Glomerular visceral epithelial cell (primary cell): ENCODE data around the gene AHNAK.
"Not testable (repeated sequence)": the region's sequence is repeated elsewhere in the genome, so short reads cannot be mapped to it uniquely, and the experiment has no call there.

Experiments used
- DNase-seq: peaks from one replicate; pipeline ENCODE4 v3.0.0-alpha.2; 2016; ENCODE audit errors: extremely low spot score

Gene AHNAK

GRCh38 chr11:62458212-62459002, 88.2 kb downstream of the AHNAK start:
- DNase-seq: no peak

DNA sequence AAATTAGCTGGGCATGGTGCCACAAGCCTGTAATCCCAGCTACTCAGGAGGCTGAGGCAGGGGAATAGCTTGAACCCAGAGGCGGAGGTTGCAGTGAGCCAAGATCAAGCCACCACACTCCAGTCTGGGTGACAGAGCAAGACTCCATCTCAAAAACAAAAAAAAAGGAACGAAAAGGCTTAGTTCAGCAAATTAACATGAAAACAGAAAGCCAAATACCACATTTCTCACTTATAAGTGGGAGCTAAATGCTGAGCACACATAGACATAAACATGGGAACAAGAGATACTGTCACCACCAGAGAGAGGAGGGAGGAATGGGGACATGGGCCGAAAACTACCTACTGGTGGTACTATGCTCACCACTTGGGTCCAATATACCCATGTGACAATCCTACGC, 89.1 kb downstream of the AHNAK start:
- no peak for DNase-seq

DNA sequence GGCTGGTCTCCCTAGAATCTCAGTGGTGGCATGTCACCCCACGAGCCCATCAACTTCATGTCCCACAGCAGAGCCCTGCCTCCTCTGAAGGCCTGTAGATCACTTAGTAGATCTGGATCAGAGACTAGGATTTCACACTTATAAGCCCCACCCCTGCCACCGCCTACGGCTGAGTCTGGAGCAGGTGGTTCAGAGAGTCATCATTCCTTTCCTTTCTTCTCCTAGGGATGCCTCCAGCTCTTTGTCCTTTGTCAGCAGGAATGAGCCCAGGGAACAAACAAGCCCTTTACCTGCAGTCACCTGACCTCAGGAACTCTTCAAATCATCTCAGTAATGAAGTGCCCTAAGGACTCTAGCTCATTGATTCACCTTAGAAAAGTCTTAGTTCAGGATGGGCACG, 90.0 kb downstream of the AHNAK start:
- no peak for DNase-seq

- DNase-seq: no peak
Measured at GRCh38 chr11:62452839-62453468, 93.7 kb downstream of the AHNAK start.

GRCh38 chr11:62452261-62452660, 94.3 kb downstream of the AHNAK start:
- DNase-seq: no peak

GRCh38 chr11:62451241-62451621, 95.4 kb downstream of the AHNAK start:
- DNase-seq: no peak

DNA sequence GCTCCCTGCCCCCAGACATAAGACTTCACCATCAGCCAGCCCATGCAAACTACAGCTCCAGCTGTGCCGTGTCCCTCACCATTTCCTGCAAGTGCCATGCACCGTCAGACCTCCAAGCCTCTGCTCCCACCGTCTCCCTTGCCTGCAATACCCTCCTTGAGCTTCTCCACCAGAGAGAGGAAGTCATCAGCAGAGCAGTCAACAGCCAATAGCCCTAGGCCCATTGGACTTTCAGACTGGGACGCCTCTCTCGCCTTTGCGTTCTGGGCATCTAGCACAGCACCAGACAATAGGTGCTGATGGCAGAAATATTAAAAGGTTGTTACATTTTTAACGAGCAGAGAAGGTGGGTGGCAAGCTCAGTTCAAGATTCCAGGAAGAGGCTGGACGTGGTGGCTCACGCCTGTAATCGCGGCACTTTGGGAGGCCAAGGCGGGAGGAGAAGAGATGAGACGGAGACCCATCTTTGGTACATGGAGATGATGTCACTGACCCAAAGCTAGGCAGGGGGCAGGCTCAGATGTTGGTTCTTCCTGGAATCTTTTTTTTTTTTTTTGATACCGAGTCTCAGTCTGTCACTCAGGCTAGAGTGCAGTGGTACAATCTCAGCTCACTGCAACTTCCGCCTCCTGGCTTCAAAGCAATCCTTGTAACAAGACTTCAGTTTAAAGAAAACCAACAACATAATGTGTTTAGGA, 95.9 kb downstream of the AHNAK start:
- no peak for DNase-seq

GRCh38 chr11:62449912-62450311, 96.7 kb downstream of the AHNAK start:
- not testable (repeated sequence) for DNase-seq

- peak; percentile 83 for DNase-seq
Measured at GRCh38 chr11:62449451-62449851, 97.2 kb downstream of the AHNAK start.

DNA sequence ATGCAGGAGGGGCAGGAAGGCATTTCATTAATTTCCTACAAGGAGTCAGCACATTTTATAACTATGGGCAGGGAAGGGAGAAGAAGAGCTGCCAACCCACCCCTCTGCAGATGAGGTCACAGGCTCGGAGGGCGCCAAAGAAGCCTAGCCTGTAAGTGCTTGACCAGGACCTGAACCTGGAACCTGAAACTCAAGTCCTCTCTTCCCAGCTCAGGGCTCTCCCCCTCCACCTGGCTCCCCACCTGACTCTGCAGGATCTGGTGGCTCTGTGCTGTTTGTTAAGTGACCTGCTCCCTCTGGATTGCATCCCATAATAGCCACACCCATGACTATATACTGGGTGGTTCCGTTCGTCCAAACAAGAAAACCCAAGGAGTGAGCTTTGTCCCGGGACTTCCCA, 100.5 kb downstream of the AHNAK start:
- DNase-seq: no peak

- DNase-seq: no peak
Measured at GRCh38 chr11:62445314-62445740, 101.3 kb downstream of the AHNAK start.

GRCh38 chr11:62444835-62445234, 101.8 kb downstream of the AHNAK start:
- no peak for DNase-seq

GRCh38 chr11:62444236-62444833, 102.3 kb downstream of the AHNAK start:
- DNase-seq: no peak

GRCh38 chr11:62443390-62444235, 103.0 kb downstream of the AHNAK start:
- no peak for DNase-seq

- DNase-seq: no peak
Measured at GRCh38 chr11:62439785-62440602, 106.6 kb downstream of the AHNAK start.

- no peak for DNase-seq
Measured at GRCh38 chr11:62438641-62439040, 108.0 kb downstream of the AHNAK start.

- no peak for DNase-seq
Measured at GRCh38 chr11:62437616-62438015, 109.0 kb downstream of the AHNAK start.

DNA sequence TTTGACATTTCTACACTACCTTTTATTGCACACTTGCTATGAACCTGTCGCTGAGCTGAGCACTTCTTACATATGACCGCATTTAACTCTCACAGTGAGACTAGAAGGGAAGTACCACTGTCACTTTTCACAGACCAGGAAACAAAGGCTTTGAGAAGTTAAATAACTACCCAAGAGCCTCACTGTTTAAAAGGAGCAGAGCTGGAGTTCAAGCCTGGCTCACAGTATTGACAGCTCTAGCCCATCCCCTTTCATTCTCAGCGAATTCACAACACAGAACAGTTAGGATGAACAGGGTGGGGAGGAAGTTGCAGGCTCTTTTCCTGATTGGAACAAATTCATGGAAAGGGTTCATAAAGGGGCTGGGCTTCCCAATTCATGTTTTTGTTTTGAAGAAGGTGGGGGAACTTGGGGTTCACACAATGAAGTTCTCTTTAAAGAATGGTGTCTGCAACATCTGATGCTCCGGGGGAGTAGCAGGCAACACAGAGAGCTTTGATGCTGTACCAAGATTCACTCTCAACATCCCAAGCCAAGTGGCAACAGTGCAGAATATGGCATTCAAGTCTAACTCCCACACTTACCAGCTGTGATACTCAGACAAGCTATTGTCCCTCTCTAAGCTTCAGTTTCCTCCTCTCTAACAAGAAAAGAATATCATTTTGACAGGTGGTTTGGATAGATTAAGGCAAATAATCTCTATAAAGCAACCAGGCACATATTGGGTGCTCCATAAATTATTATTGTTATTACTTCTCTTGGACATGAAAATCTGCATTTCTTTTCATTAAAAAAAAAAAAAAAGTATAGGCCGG, 110.6 kb downstream of the AHNAK start:
- no peak for DNase-seq

DNA sequence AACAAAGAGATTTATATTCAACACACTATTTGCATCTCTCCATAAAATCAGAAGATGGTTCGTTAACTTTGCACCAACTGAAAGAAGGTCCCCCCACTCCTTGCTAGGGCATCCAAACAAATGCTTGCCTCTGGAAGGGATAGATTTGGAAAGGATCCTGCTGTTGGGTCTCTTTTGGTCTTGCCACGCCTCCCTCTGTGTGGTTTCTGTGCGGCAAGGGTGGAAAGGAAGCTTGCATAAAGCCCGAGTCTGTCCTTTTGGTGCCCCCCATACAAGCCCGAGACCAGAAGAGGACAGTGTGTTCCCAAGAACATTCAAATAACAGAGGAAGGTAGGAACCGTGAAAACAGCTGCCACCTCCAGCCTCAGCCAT, 112.7 kb downstream of the AHNAK start:
- no peak for DNase-seq
